ENCODE data around the gene PER1.

DNA sequence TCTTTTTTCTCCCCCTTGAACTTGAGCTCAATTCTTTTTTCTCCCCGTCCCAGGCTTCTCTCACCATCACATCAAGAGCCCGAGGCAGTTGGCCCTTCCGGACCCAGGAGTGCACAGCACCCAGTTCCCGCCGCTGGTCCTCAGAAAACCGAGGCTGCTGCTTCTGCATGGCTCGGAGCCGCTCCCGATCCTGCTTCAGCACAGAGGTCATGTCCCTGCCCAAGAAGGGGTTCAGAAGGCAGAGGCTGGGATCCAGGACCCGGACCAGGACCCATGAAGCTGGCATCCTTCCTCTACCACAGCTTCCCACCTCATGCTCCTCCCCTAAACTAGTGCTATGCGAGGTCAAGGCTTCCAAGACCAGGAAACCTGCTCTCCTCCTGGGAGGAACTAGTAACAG lies 10.5 kb downstream of the PER1 start:
- TF ChIP-seq, protein P1, sequence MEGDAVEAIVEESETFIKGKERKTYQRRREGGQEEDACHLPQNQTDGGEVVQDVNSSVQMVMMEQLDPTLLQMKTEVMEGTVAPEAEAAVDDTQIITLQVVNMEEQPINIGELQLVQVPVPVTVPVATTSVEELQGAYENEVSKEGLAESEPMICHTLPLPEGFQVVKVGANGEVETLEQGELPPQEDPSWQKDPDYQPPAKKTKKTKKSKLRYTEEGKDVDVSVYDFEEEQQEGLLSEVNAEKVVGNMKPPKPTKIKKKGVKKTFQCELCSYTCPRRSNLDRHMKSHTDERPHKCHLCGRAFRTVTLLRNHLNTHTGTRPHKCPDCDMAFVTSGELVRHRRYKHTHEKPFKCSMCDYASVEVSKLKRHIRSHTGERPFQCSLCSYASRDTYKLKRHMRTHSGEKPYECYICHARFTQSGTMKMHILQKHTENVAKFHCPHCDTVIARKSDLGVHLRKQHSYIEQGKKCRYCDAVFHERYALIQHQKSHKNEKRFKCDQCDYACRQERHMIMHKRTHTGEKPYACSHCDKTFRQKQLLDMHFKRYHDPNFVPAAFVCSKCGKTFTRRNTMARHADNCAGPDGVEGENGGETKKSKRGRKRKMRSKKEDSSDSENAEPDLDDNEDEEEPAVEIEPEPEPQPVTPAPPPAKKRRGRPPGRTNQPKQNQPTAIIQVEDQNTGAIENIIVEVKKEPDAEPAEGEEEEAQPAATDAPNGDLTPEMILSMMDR (CRISPR knock-in tag; IDR thresholded peaks at IDR 0.05), result no peak
- TF ChIP-seq SP1 (IDR thresholded peaks at IDR 0.05) (no peak), SP1 (CRISPR knock-in tag; IDR thresholded peaks at IDR 0.05) (no peak), CREM (IDR thresholded peaks at IDR 0.05) (no peak), CREM (CRISPR knock-in tag; IDR thresholded peaks at IDR 0.05) (no peak)

All from HepG2 (cell line).